Activated T-helper 17 cell treated with anti-CD3 and anti-CD28 coated beads, Interleukin-2, amount 50 U/mL, for 72 hours (primary cell): ENCODE data around the gene TMSB10. TPM values are rescaled to one million over a fixed set of nuclear protein-coding genes. Genes with fewer than 3 reads are reported as not detected.
A peak's percentile ranks its signal among the peaks of the same experiment; 100 is the strongest.

ENCODE experiments used
- ATAC-seq: fragments of 150-1000 bp; cut with Tn5 transposase; replicated peaks from 2 replicates; pipeline ENCODE4 v1.10.0; 2021; ENCODE audit warnings: mild to moderate bottlenecking, moderate library complexity
- H3K27ac Mint-ChIP-seq: one replicate; pipeline ENCODE4 v1.8.0; 2022; ENCODE audit warnings: mixed read lengths
- H3K27me3 Mint-ChIP-seq: one replicate; pipeline ENCODE4 v1.8.0; 2022; ENCODE audit warnings: mixed read lengths
- H3K36me3 Mint-ChIP-seq: one replicate; pipeline ENCODE4 v1.8.0; 2022; ENCODE audit warnings: low read depth, mild to moderate bottlenecking, mixed read lengths
- H3K4me1 Mint-ChIP-seq: one replicate; pipeline ENCODE4 v1.8.0; 2022; ENCODE audit warnings: mixed read lengths
- H3K4me3 Mint-ChIP-seq: one replicate; pipeline ENCODE4 v1.8.0; 2022; ENCODE audit warnings: mild to moderate bottlenecking, mixed read lengths
- H3K9me3 Mint-ChIP-seq: one replicate; pipeline ENCODE4 v1.8.0; 2022; ENCODE audit warnings: mixed read lengths
- total RNA-seq, 2 donors: library from RNA; stranded (reverse); gene quantifications; one replicate each; pipeline ENCODE4 v1.2.3, GENCODE V29; 2022

The TMSB10 gene
- total RNA-seq, 2 donors from 2014 or later: 2,616 to 3,068 TPM

GRCh38 chr2:84885111-84885510 lies 20.3 kb upstream of the TMSB10 start:
- H3K36me3 Mint-ChIP-seq: peaks cover 6% of the 10 kb centered on the region
- ATAC-seq: no peak
- no peak overlapping the region for H3K4me3 Mint-ChIP-seq
- no peaks in the 10 kb centered on the region for H3K27me3 Mint-ChIP-seq
- H3K9me3 Mint-ChIP-seq: no peaks in the 10 kb centered on the region
- no peak overlapping the region for H3K27ac Mint-ChIP-seq
- peaks cover 38% of the 10 kb centered on the region for H3K4me1 Mint-ChIP-seq

GRCh38 chr2:84886791-84887190 lies 18.7 kb upstream of the TMSB10 start:
- no peaks in the 10 kb centered on the region for H3K9me3 Mint-ChIP-seq
- H3K4me1 Mint-ChIP-seq: peaks cover 38% of the 10 kb centered on the region
- no peak for ATAC-seq
- peak overlapping the region; percentile 56 for H3K27ac Mint-ChIP-seq
- H3K27me3 Mint-ChIP-seq: no peaks in the 10 kb centered on the region
- H3K36me3 Mint-ChIP-seq: no peaks in the 10 kb centered on the region
- peak overlapping the region; percentile 41 for H3K4me3 Mint-ChIP-seq

DNA sequence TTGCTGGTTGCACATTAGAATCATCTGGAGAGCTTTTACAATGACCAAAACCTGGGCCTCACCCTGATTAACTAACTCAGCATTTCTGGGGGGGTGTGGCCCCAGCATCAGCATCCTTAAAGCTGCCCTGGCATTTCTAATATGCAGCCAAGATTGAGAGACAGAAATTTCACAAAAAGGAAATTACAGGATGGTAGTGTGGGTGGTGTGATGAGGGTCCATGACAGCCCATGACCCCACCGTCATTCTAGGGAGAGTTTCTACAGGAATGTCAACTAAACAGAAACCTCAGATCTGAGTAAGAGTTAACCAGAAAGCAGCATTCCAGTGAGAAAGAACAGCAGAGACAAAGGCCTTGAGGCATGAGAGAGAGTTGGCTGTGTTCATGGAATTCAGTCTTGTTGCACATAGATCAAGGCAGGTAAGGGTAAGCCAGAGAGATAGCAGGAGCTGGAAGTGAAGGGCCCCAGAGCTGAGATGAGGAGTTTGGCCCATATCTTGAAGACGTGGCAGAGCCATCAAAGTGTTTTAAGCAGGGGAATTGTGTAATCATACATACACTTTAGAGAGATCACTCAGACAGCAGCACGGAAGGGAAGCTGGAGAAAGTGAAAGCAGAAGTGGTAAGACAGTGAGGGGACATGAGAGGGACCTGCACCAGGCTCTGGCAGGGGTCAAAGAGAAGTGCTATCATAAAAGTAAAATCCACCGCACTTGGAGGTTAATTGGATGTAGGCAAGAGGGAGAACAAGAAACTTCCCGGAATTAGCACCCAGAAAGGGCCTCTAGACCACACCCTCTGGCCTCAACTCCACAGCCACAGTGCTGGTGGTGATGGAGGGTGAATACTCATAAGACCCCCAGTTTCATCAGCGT lies 16.8 kb upstream of the TMSB10 start:
- H3K4me1 Mint-ChIP-seq: peaks cover 26% of the 10 kb centered on the region
- peak; percentile 88 for ATAC-seq
- H3K27me3 Mint-ChIP-seq: no peaks in the 10 kb centered on the region
- H3K9me3 Mint-ChIP-seq: no peaks in the 10 kb centered on the region
- no peaks in the 10 kb centered on the region for H3K36me3 Mint-ChIP-seq
- H3K27ac Mint-ChIP-seq: peak overlapping the region; percentile 85
- H3K4me3 Mint-ChIP-seq: peak overlapping the region; percentile 83

DNA sequence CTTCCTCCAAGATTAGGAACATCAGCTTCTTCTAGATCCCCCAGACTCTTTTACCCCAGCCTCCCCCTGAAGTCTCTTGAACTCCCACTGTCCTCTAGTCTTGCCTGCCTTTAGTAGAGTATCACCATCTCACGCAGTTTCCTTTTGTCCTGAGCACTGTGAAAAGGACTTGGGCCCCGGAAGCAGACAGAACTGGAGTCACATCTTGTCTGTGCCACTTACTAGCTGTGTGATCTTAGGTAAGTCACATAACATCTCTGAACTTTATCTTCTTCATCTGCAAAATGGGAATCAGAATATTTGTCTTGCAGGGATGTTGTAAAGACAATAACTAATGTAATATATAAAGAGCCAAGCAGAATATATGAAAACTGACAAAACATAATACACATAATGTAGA lies 16.1 kb upstream of the TMSB10 start:
- no peaks in the 10 kb centered on the region for H3K27me3 Mint-ChIP-seq
- no peaks in the 10 kb centered on the region for H3K36me3 Mint-ChIP-seq
- H3K4me3 Mint-ChIP-seq: peak overlapping the region; percentile 83
- peak overlapping the region; percentile 85 for H3K27ac Mint-ChIP-seq
- H3K4me1 Mint-ChIP-seq: peaks cover 27% of the 10 kb centered on the region
- no peaks in the 10 kb centered on the region for H3K9me3 Mint-ChIP-seq
- ATAC-seq: peak; percentile 58

GRCh38 chr2:84891355-84892010 lies 14.0 kb upstream of the TMSB10 start:
- no peaks in the 10 kb centered on the region for H3K27me3 Mint-ChIP-seq
- ATAC-seq: no peak
- H3K36me3 Mint-ChIP-seq: no peaks in the 10 kb centered on the region
- H3K4me1 Mint-ChIP-seq: peaks cover 41% of the 10 kb centered on the region
- H3K27ac Mint-ChIP-seq: no peak overlapping the region
- H3K9me3 Mint-ChIP-seq: no peaks in the 10 kb centered on the region
- no peak overlapping the region for H3K4me3 Mint-ChIP-seq

- no peak for ATAC-seq
- Mint-ChIP-seq H3K27me3 (no peaks in the 10 kb centered on the region), H3K27ac (peak overlapping the region; percentile 36), H3K4me3 (peak overlapping the region; percentile 75), H3K36me3 (no peaks in the 10 kb centered on the region), H3K9me3 (no peaks in the 10 kb centered on the region), H3K4me1 (peaks cover 44% of the 10 kb centered on the region)
These were observed 11.3 kb upstream of the TMSB10 start for GRCh38 chr2:84894131-84894586.

DNA sequence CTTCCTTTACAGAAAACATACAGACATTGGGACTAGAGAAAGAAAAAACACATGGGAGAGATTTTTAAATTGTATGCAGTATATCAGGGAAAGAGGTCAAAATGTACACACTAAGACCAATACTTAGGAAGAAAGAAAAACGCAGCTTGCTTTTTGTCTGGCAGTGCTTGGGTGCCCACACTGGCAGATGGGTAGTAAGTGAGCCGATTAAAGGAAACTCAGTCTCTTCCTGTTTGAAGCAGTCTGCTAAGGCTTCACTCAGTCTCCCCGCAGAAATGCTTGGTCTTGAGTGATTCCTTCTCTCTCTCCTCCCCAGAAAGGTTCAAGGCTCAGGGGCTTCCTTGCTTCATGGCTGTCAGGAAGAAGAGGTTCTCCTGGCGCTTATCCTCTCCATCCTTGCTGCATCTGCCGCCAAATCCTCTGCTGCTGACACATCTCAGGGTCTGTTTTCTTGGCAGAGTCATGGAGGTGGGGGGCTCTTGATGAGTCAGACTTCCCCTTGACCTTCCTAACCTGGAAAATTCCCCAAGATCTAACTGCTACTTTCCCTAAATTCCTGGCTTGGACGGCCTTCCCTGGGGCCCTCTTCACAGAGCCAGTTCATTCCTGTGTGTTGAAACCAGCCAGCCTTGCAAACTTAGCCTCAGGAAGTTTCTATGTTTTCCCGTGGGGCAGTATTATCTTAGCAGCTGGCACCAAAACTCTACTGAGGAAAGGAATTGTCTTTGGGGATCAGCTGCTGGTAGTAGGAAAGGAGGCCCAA lies 10.5 kb upstream of the TMSB10 start:
- ATAC-seq: no peak
- Mint-ChIP-seq H3K36me3 (no peaks in the 10 kb centered on the region), H3K27ac (peak overlapping the region; percentile 36), H3K4me3 (peak overlapping the region; percentile 75), H3K27me3 (no peaks in the 10 kb centered on the region), H3K9me3 (no peaks in the 10 kb centered on the region), H3K4me1 (peaks cover 37% of the 10 kb centered on the region)

- Mint-ChIP-seq H3K27me3 (no peaks in the 10 kb centered on the region), H3K4me3 (peak overlapping the region; percentile 75), H3K4me1 (peaks cover 51% of the 10 kb centered on the region), H3K36me3 (no peaks in the 10 kb centered on the region), H3K27ac (no peak overlapping the region), H3K9me3 (no peaks in the 10 kb centered on the region)
- ATAC-seq: no peak
These were observed 8.9 kb upstream of the TMSB10 start for GRCh38 chr2:84896567-84896966.

GRCh38 chr2:84897773-84898172 lies 7.7 kb upstream of the TMSB10 start:
- H3K4me1 Mint-ChIP-seq: peaks cover 59% of the 10 kb centered on the region
- ATAC-seq: peak; percentile 71

GRCh38 chr2:84899304-84900204 lies 5.9 kb upstream of the TMSB10 start:
- Mint-ChIP-seq H3K4me1 (peaks cover 60% of the 10 kb centered on the region), H3K9me3 (no peaks in the 10 kb centered on the region), H3K4me3 (peak overlapping the region; percentile 75), H3K27ac (peak overlapping the region; percentile 97), H3K36me3 (peaks cover 6% of the 10 kb centered on the region), H3K27me3 (no peaks in the 10 kb centered on the region)
- ATAC-seq: no peak

More at GRCh38 chr2:84897773-84898172, 7.7 kb upstream of the TMSB10 start:
- H3K27ac Mint-ChIP-seq: peak overlapping the region; percentile 97
- no peaks in the 10 kb centered on the region for H3K9me3 Mint-ChIP-seq
- no peaks in the 10 kb centered on the region for H3K27me3 Mint-ChIP-seq
- H3K36me3 Mint-ChIP-seq: no peaks in the 10 kb centered on the region
- peak overlapping the region; percentile 75 for H3K4me3 Mint-ChIP-seq

DNA sequence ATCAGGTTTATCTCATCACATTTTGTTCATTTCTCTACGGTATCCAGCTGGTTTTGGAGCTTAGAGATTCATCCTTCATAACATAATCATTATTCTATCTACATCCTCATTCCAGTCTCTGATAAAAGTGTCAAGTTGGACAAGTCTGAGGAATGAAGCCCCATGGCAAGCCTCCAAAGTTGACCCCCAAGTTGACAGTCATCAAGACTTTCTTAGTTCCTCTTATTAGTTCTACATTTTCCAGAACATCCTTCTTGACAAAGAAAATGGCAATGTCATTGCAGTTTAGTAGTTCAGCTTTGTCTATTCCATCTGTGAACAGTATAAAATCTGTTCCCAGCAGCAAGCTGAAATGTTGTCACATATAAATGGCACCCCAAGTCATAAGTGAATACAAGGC lies 4.5 kb upstream of the TMSB10 start:
- Mint-ChIP-seq H3K27me3 (no peaks in the 10 kb centered on the region), H3K9me3 (no peaks in the 10 kb centered on the region), H3K36me3 (peaks cover 17% of the 10 kb centered on the region), H3K4me3 (peak overlapping the region; percentile 57), H3K27ac (peak overlapping the region; percentile 84), H3K4me1 (peaks cover 50% of the 10 kb centered on the region)
- no peak for ATAC-seq

DNA sequence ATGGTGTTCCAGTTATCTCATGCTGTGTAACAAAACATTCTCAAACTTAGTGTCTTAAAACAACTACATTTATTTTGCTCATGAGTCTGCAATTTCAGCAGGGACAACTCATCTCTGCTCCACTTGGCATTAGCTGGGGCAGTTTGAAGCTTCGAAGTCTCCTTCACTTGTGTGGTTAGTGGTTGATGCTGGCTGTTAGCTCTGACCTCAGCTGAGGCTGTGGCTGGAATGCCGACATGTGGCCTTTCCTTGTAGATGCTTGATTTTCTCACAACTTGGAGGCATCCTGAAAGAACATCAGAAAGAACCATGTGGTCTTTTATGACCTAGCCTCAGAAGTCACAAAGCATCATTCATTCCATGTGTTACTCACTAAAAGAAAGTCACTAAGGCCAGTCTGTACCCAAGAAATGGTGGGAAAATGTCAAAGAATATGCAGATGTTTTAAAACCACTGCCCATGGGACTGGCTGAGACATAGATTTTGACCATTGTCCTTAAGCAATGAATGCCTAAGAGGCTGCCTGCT lies 3.8 kb upstream of the TMSB10 start:
- no peaks in the 10 kb centered on the region for H3K9me3 Mint-ChIP-seq
- H3K36me3 Mint-ChIP-seq: peaks cover 24% of the 10 kb centered on the region
- H3K4me1 Mint-ChIP-seq: peaks cover 44% of the 10 kb centered on the region
- no peaks in the 10 kb centered on the region for H3K27me3 Mint-ChIP-seq
- peak overlapping the region; percentile 57 for H3K4me3 Mint-ChIP-seq
- ATAC-seq: peak; percentile 27
- H3K27ac Mint-ChIP-seq: peak overlapping the region; percentile 84

DNA sequence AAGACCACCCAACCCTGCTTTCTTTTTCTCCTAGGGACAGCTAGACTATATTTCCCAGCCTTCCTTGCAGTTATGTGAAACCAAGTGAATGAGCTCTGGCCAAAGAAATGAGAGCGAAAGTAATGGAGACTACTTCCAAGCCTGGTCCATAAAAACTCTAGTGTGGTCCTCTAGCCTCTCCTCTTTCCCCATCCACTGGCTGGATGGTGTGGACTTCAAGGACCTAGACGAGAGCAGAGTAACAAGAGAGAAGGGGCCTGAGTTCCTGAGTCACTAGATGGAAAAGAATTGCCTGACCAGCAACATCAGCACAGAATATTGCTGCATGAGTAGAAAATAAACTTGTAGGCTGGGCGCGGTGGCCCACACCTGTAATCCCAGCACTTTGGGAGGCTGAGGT lies 2.9 kb upstream of the TMSB10 start:
- ATAC-seq: no peak
- no peak overlapping the region for H3K27ac Mint-ChIP-seq
- no peak overlapping the region for H3K4me3 Mint-ChIP-seq

More for the DNA sequence above, 2.9 kb upstream of the TMSB10 start:
- H3K27me3 Mint-ChIP-seq: no peaks in the 10 kb centered on the region
- peaks cover 38% of the 10 kb centered on the region for H3K4me1 Mint-ChIP-seq
- no peaks in the 10 kb centered on the region for H3K9me3 Mint-ChIP-seq
- H3K36me3 Mint-ChIP-seq: peaks cover 33% of the 10 kb centered on the region
